CD4-positive, alpha-beta T cell treated with Interleukin-4 for 4 hours (primary cell): Measurements from ENCODE around the gene CHGA.
A peak's percentile ranks its signal among the peaks of the same experiment; 100 is the strongest.

Experiments
- DNase-seq: peaks from one replicate; pipeline ENCODE4 v3.0.0-alpha.2; 2020

CHGA gene

GRCh38 chr14:92905667-92906066 is 17.3 kb upstream of the CHGA start:
- no peak for DNase-seq

GRCh38 chr14:92906420-92906819 is 16.5 kb upstream of the CHGA start:
- DNase-seq, result no peak

GRCh38 chr14:92906823-92907222 is 16.1 kb upstream of the CHGA start:
- no peak for DNase-seq

- DNase-seq, result no peak
These were observed 15.5 kb upstream of the CHGA start for GRCh38 chr14:92907316-92907911.

GRCh38 chr14:92914087-92914656 is 8.8 kb upstream of the CHGA start:
- peak; percentile 4 for DNase-seq

GRCh38 chr14:92916201-92916600 is 6.7 kb upstream of the CHGA start:
- no peak for DNase-seq

- DNase-seq, result no peak
These were observed 5.7 kb upstream of the CHGA start for GRCh38 chr14:92917041-92917940.

GRCh38 chr14:92917956-92918355 is 5.0 kb upstream of the CHGA start:
- no peak for DNase-seq

GRCh38 chr14:92920001-92920400 is 2.9 kb upstream of the CHGA start:
- no peak for DNase-seq

GRCh38 chr14:92922155-92922735 is 705 bp upstream of the CHGA start:
- no peak for DNase-seq

GRCh38 chr14:92923744-92924103 is 774 bp downstream of the CHGA start:
- DNase-seq, result no peak

GRCh38 chr14:92924247-92924646 is 1.3 kb downstream of the CHGA start:
- DNase-seq, result no peak

- no peak for DNase-seq
These were observed 2.5 kb downstream of the CHGA start for GRCh38 chr14:92925446-92925845.

GRCh38 chr14:92926180-92926845 is 3.4 kb downstream of the CHGA start:
- DNase-seq, result no peak

GRCh38 chr14:92926931-92927330 is 4.0 kb downstream of the CHGA start:
- DNase-seq, result no peak

- DNase-seq, result no peak
These were observed 4.7 kb downstream of the CHGA start for GRCh38 chr14:92927349-92928257.

- DNase-seq, result no peak
These were observed 5.3 kb downstream of the CHGA start for GRCh38 chr14:92928258-92928629.

- DNase-seq, result no peak
These were observed 6.2 kb downstream of the CHGA start for GRCh38 chr14:92928961-92929688.

GRCh38 chr14:92929689-92930608 is 7.0 kb downstream of the CHGA start:
- no peak for DNase-seq
